A673 (cell line): ENCODE results near the gene IDUA.

Source experiments
- CTCF ChIP-seq: fragments of 300-800, 200-600 bp; sonication (generic); conservative IDR thresholded peaks from 2 replicates; pipeline ENCODE4 v1.5.1; 2017; ENCODE audit warnings: low read depth, mild to moderate bottlenecking, antibody characterized with exemption, low read length, moderate library complexity, mixed read lengths
- EZH2 ChIP-seq: fragments of 200-600 bp; sonication (generic); IDR thresholded peaks from 2 replicates; pipeline ENCODE4 v1.6.1; 2017; ENCODE audit warnings: borderline replicate concordance, low read depth, mild to moderate bottlenecking, mixed read lengths, antibody characterized with exemption, low read length; ENCODE audit not compliant: poor library complexity, severe bottlenecking

GRCh38 chr4:1032861-1033260 is 46.0 kb downstream of the IDUA start:
- no peak for TF ChIP-seq CTCF
- TF ChIP-seq EZH2, result no peak
